DND-41 (cell line): ENCODE measurements around the gene CLMN.

Source experiments
- ATAC-seq: fragments of 200-7000 bp; cut with Tn5 transposase; 3 replicates; pipeline ENCODE4 v1.9.1; 2021; ENCODE audit warnings: low read depth; ENCODE audit not compliant: insufficient read depth
- DNase-seq: peaks from one replicate; pipeline ENCODE4 v3.0.0-alpha.2; 2020
- H2AFZ ChIP-seq: 2 replicates; pipeline ENCODE4 v1.6.0; 2012; ENCODE audit warnings: low read depth, low read length
- H3K27ac ChIP-seq: 2 replicates; pipeline ENCODE4 v1.5.1; 2012; ENCODE audit warnings: low read length, inconsistent platforms
- H3K27me3 ChIP-seq: fragments of 200-600 bp; sonication (generic); 2 replicates; pipeline ENCODE4 v1.6.0; 2012; ENCODE audit warnings: low read length, mild to moderate bottlenecking, inconsistent platforms; ENCODE audit not compliant: insufficient read depth, poor library complexity
- H3K36me3 ChIP-seq: 2 replicates; pipeline ENCODE4 v1.5.1; 2012; ENCODE audit warnings: low read length, inconsistent platforms; ENCODE audit not compliant: insufficient read depth
- H3K4me1 ChIP-seq: 2 replicates; pipeline ENCODE4 v1.5.1; 2012; ENCODE audit warnings: mild to moderate bottlenecking, low read length; ENCODE audit not compliant: insufficient read depth
- H3K4me2 ChIP-seq: 2 replicates; pipeline ENCODE4 v1.6.0; 2012; ENCODE audit warnings: mild to moderate bottlenecking, moderate library complexity, low read length, inconsistent platforms; ENCODE audit not compliant: insufficient read depth
- H3K4me3 ChIP-seq, 2 experiments: fragments of 200-600 bp in 1 of 2; shearing (Covaris generic) in 1 of 2; 2 replicates each; pipeline ENCODE4 v1.5.1; 2012 to 2016; ENCODE audit warnings: inconsistent platforms in 2 of 2, low read length in 2 of 2, mild to moderate bottlenecking in 2 of 2, low read depth in 1 of 2, moderate library complexity in 1 of 2
- H3K79me2 ChIP-seq: 2 replicates; pipeline ENCODE4 v1.6.0; 2012; ENCODE audit warnings: low read length, inconsistent platforms; ENCODE audit not compliant: insufficient read depth
- H3K9ac ChIP-seq: 2 replicates; pipeline ENCODE4 v1.6.0; 2012; ENCODE audit warnings: low read depth, mild to moderate bottlenecking, inconsistent platforms, low read length, moderate library complexity
- H3K9me3 ChIP-seq: 2 replicates; pipeline ENCODE4 v1.5.1; 2012; ENCODE audit warnings: low read length, moderate library complexity, mild to moderate bottlenecking, inconsistent platforms; ENCODE audit not compliant: insufficient read depth, severe bottlenecking
- H4K20me1 ChIP-seq: 2 replicates; pipeline ENCODE4 v1.6.0; 2012; ENCODE audit warnings: low read length; ENCODE audit not compliant: insufficient read depth
- CTCF ChIP-seq: IDR thresholded peaks from 2 replicates; pipeline ENCODE4 v1.5.1; 2012; ENCODE audit warnings: borderline replicate concordance, low read length, moderate library complexity, mild to moderate bottlenecking; ENCODE audit not compliant: poor library complexity, severe bottlenecking; ENCODE audit errors: extremely low read depth
- EZH2 ChIP-seq: IDR thresholded peaks from 3 replicates; pipeline ENCODE4 v1.6.1; 2012; ENCODE audit warnings: borderline replicate concordance, low read depth, mild to moderate bottlenecking, moderate library complexity, low read length, inconsistent platforms; ENCODE audit not compliant: severe bottlenecking

CLMN gene

GRCh38 chr14:95265106-95266094 lies 54.3 kb downstream of the CLMN start:
- H3K4me2 ChIP-seq: no peak overlapping the region
- no peak for TF ChIP-seq EZH2
- TF ChIP-seq CTCF: no peak
- H2AFZ ChIP-seq: no peak overlapping the region
- ATAC-seq: peak; percentile 73
- H3K27me3 ChIP-seq: no peaks in the 10 kb centered on the region
- no peak overlapping the region for H3K27ac ChIP-seq
- H3K4me3 ChIP-seq: no peak overlapping the region
- H3K4me1 ChIP-seq: peaks cover 27% of the 10 kb centered on the region
- peak; percentile 20 for DNase-seq
- no peaks in the 10 kb centered on the region for H3K36me3 ChIP-seq
- no peaks in the 10 kb centered on the region for H3K9me3 ChIP-seq
- H3K9ac ChIP-seq: no peak overlapping the region
- no peaks in the 10 kb centered on the region for H4K20me1 ChIP-seq
- no peaks in the 10 kb centered on the region for H3K79me2 ChIP-seq

GRCh38 chr14:95264271-95264973 lies 55.3 kb downstream of the CLMN start:
- no peak overlapping the region for H3K4me3 ChIP-seq
- no peak overlapping the region for H2AFZ ChIP-seq
- ATAC-seq (no peak), DNase-seq (no peak)
- no peaks in the 10 kb centered on the region for H3K79me2 ChIP-seq
- no peak overlapping the region for H3K4me2 ChIP-seq
- H3K9me3 ChIP-seq: no peaks in the 10 kb centered on the region
- H3K27ac ChIP-seq: no peak overlapping the region
- TF ChIP-seq EZH2 (no peak), CTCF (no peak)
- no peaks in the 10 kb centered on the region for H3K36me3 ChIP-seq
- H3K4me1 ChIP-seq: peaks cover 27% of the 10 kb centered on the region
- no peak overlapping the region for H3K9ac ChIP-seq
- H3K27me3 ChIP-seq: no peaks in the 10 kb centered on the region
- no peaks in the 10 kb centered on the region for H4K20me1 ChIP-seq

- Histone ChIP-seq H3K79me2 (no peaks in the 10 kb centered on the region), H4K20me1 (no peaks in the 10 kb centered on the region; the same call in 1 of the 2 replicates), H3K9me3 (no peaks in the 10 kb centered on the region), H3K36me3 (no peaks in the 10 kb centered on the region), H3K4me2 (no peak overlapping the region), H3K4me3 (no peak overlapping the region), H3K9ac (no peak overlapping the region), H3K27ac (no peak overlapping the region), H3K4me1 (peaks cover 27% of the 10 kb centered on the region), H2AFZ (no peak overlapping the region), H3K27me3 (no peaks in the 10 kb centered on the region)
- no peak for DNase-seq
- ATAC-seq: no peak
- TF ChIP-seq CTCF (no peak), EZH2 (no peak)
These were observed 56.0 kb downstream of the CLMN start for GRCh38 chr14:95263527-95264231.
